ENCODE results near the gene SLC13A5. TPM values are rescaled to one million over a fixed set of nuclear protein-coding genes. Genes with fewer than 3 reads are reported as not detected.

The SLC13A5 gene
- total RNA-seq, 2 donors from 2014 or later = not detected

- Histone ChIP-seq H3K27ac (peak overlapping the region in 1 of 4 donors; percentile 32), H3K4me1 (peaks cover 47% of the 10 kb centered on the region), H3K9me3 (no peaks in the 10 kb centered on the region), H3K36me3 (replicated peaks in 1 of 2; ENCODE audit: insufficient read depth in 1 of 2, low read depth in 2 of 2) (no peaks in the 10 kb centered on the region), H3K27me3 (no peaks in the 10 kb centered on the region), H3K4me3 (no peak overlapping the region)
- intact Hi-C loops (cut with DNase I) = no loop called here
- ATAC-seq (no peak), DNase-seq (peak; percentile 46 to 76 (median 64))
- TF ChIP-seq CTCF (IDR thresholded peaks at IDR 0.05) (peak in 3 of 7 experiments; percentile 11 to 15 (median 12)), POLR2A (IDR thresholded peaks at IDR 0.05) (no peak)
- 52 to 58% methylated on average over 46 of the region's 46 CpGs for WGBS, 2 donors
These were observed 58.1 kb downstream of the SLC13A5 start for GRCh38 chr17:6654841-6655731.

GRCh38 chr17:6651919-6652452, 61.2 kb downstream of the SLC13A5 start:
- peak; percentile 39 for ATAC-seq
- intact Hi-C loops (cut with DNase I) = no loop called here
- peak overlapping the region; percentile 32 to 61 for H3K4me3 ChIP-seq
- peaks cover 58% of the 10 kb centered on the region for H3K4me1 ChIP-seq
- H3K27ac ChIP-seq = peak overlapping the region; percentile 74 to 94 (median 90)
- H3K9me3 ChIP-seq = no peaks in the 10 kb centered on the region
- 2 to 5% methylated on average over 10 to 42 of the region's 47 CpGs for WGBS, 2 donors
- H3K27me3 ChIP-seq = no peaks in the 10 kb centered on the region
- peaks cover 0 to 1% of the 10 kb centered on the region in 2 donors for H3K36me3 ChIP-seq (replicated peaks in 1 of 2; ENCODE audit: insufficient read depth in 1 of 2, low read depth in 2 of 2)
- no peak for TF ChIP-seq POLR2A (IDR thresholded peaks at IDR 0.05)
- peak in 1 of 7 experiments; percentile 3 for TF ChIP-seq CTCF (IDR thresholded peaks at IDR 0.05)
- DNase-seq = peak; percentile 64 to 81 (median 74)

GRCh38 chr17:6651354-6651918, 61.7 kb downstream of the SLC13A5 start, which contains the start of the genes C17orf100 and MED31:
TSS of gene C17orf100 (plus strand) at chr17:6651762. CDS start at chr17:6651914, 152 bp downstream.
TSS of gene MED31 (minus strand) at chr17:6651605. CDS start at chr17:6651528, 77 bp downstream.
- H3K36me3 ChIP-seq (replicated peaks in 1 of 2; ENCODE audit: insufficient read depth in 1 of 2, low read depth in 2 of 2) = peaks cover 0 to 1% of the 10 kb centered on the region in 2 donors
- H3K27me3 ChIP-seq = no peaks in the 10 kb centered on the region
- H3K9me3 ChIP-seq = no peaks in the 10 kb centered on the region
- H3K27ac ChIP-seq = peak within 1 kb of the TSS; percentile 74 to 94 (median 90)
- H3K4me3 ChIP-seq = peak within 1 kb of the TSS; percentile 32 to 61
- 0% methylated on average over 6 to 30 of the region's 35 CpGs for WGBS, 2 donors
- intact Hi-C loops (cut with DNase I) = no loop called here
- DNase-seq (peak; percentile 95 to 97 (median 96)), ATAC-seq (peak; percentile 95)
- H3K4me1 ChIP-seq = peaks cover 58% of the 10 kb centered on the region
- peak in 1 of 7 experiments; percentile 23 for TF ChIP-seq CTCF (IDR thresholded peaks at IDR 0.05)
- peak; percentile 62 to 81 (median 77) for TF ChIP-seq POLR2A (IDR thresholded peaks at IDR 0.05)

GRCh38 chr17:6648181-6648580, 65.0 kb downstream of the SLC13A5 start:
- H3K9me3 ChIP-seq = no peaks in the 10 kb centered on the region
- no peaks in the 10 kb centered on the region for H3K27me3 ChIP-seq
- intact Hi-C loops (cut with DNase I) = no loop called here
- DNase-seq (no peak), ATAC-seq (no peak)
- peaks cover 35% of the 10 kb centered on the region for H3K4me1 ChIP-seq
- H3K4me3 ChIP-seq = no peak overlapping the region
- no peak overlapping the region for H3K27ac ChIP-seq
- TF ChIP-seq CTCF (IDR thresholded peaks at IDR 0.05) (peak in 2 of 7 experiments; percentile 10 to 21), POLR2A (IDR thresholded peaks at IDR 0.05) (no peak)
- H3K36me3 ChIP-seq (replicated peaks in 1 of 2; ENCODE audit: insufficient read depth in 1 of 2, low read depth in 2 of 2) = peaks cover 0 to 1% of the 10 kb centered on the region in 2 donors
